Endothelial cell of umbilical vein (primary cell): ENCODE measurements around the gene CACTIN.

Experiments
- EZH2 ChIP-seq: IDR thresholded peaks from 2 replicates; pipeline ENCODE4 v1.6.1; 2012; ENCODE audit warnings: borderline replicate concordance, low read depth, mild to moderate bottlenecking, moderate library complexity, low read length, inconsistent platforms; ENCODE audit not compliant: severe bottlenecking
- MYC ChIP-seq: IDR thresholded peaks from one replicate; pipeline ENCODE4 v1.6.1; 2011; ENCODE audit warnings: mild to moderate bottlenecking, low read depth, low read length
- POLR2AphosphoS5 ChIP-seq: IDR thresholded peaks from 2 replicates; pipeline ENCODE4 v1.6.1; 2012; ENCODE audit warnings: low read depth, mild to moderate bottlenecking, control low read depth, low read length, moderate library complexity; ENCODE audit not compliant: insufficient read depth

DNA sequence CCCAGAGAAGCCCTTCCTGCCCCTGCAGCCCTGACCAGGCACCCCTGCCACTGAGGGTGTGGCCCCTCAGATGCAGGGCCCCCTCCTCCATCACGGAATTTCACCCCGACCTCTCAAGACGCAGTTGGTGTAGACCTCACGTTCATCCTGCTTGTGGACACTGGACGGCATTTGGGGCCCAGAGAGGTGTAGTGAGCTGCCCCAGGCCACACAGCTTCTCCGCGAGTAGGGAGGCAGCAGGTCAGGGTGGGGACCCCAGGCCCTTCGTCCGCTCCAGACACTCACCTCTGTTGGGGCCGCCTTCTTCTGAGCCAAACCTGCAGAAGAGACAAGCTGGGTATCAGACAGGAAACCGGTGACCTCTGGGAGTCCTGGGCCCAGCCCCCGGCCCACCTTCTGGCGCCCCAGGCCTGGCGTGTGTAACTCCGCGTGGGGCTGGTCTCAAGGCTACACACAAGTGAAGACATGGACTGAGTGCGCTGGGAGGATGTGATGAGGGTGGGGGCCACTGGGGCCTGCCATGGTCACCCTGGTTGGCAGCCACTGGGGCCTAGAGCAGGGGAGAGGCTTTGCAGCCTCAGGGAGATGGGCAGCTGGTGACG, 40.5 kb upstream of the CACTIN start:
- no peak for TF ChIP-seq POLR2AphosphoS5
- TF ChIP-seq EZH2 = no peak
- TF ChIP-seq MYC = no peak
